ENCODE measurements around the gene FNBP1L. TPM values are rescaled to one million over a fixed set of nuclear protein-coding genes. Genes with fewer than 3 reads are reported as not detected.

The FNBP1L gene
- total and polyA plus RNA-seq, 2 experiments from 2014 or later, result 56.3 to 132 TPM

DNA sequence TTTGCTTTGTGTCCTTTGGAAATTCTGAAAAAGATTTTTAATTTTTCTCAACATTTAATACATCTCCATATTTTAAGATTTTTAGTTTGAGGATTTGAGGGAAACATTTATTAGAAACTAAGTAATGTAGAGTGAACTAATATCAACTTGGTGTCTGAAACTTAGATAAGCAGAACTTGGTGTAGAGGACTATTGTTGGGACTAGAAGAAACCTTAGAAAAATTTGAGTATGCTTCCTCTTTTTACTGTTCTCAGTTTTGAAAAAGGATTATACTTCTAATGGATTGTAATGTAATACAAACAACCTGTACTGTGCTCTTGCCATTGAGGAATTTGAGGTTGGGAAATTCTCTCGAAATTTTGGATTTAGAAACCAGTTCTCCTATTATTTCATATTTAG is 2.4 kb downstream of the FNBP1L start:
- 0 out of 2 replicates have a peak overlapping the region, but pooled peaks have one; percentile 67 for H3K27ac Mint-ChIP-seq
- Histone ChIP-seq H3K79me2 (replicated peaks; ENCODE audit: insufficient read depth) (peaks cover 72% of the 10 kb centered on the region), H3K4me2 (peak overlapping the region; percentile 94), H4K20me1 (replicated peaks; ENCODE audit: insufficient read depth) (peaks cover 43% of the 10 kb centered on the region), H2AFZ (no peak overlapping the region), H3K36me3 (ENCODE audit: insufficient read depth) (no peaks in the 10 kb centered on the region), H3K4me3 (peak overlapping the region; percentile 95), H3K9me2 (ENCODE audit: insufficient read depth) (no peaks in the 10 kb centered on the region), H3K27ac (ENCODE audit: low read depth) (no peak overlapping the region; the same call in 1 of the 2 replicates), H3K4me1 (ENCODE audit: insufficient read depth) (peaks cover 54% of the 10 kb centered on the region), H3F3A (replicated peaks; ENCODE audit: low read depth) (no peaks in the 10 kb centered on the region), H3K27me3 (ENCODE audit: insufficient read depth) (no peaks in the 10 kb centered on the region)
- no peak for TF ChIP-seq JUNB (IDR thresholded peaks at IDR 0.05; ENCODE audit: unreplicated experiment)
- TF ChIP-seq STAT1 (IDR thresholded peaks at IDR 0.05; ENCODE audit: unreplicated experiment), result no peak
- no peak for TF ChIP-seq EZH2 (IDR thresholded peaks at IDR 0.05; ENCODE audit: low read depth, unreplicated experiment)
- TF ChIP-seq, protein P1, sequence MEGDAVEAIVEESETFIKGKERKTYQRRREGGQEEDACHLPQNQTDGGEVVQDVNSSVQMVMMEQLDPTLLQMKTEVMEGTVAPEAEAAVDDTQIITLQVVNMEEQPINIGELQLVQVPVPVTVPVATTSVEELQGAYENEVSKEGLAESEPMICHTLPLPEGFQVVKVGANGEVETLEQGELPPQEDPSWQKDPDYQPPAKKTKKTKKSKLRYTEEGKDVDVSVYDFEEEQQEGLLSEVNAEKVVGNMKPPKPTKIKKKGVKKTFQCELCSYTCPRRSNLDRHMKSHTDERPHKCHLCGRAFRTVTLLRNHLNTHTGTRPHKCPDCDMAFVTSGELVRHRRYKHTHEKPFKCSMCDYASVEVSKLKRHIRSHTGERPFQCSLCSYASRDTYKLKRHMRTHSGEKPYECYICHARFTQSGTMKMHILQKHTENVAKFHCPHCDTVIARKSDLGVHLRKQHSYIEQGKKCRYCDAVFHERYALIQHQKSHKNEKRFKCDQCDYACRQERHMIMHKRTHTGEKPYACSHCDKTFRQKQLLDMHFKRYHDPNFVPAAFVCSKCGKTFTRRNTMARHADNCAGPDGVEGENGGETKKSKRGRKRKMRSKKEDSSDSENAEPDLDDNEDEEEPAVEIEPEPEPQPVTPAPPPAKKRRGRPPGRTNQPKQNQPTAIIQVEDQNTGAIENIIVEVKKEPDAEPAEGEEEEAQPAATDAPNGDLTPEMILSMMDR (conservative IDR thresholded peaks at IDR 0.05; ENCODE audit: low read depth in 2 of 2), result no peak
- ATAC-seq (no peak), DNase-seq (ENCODE audit: low spot score) (no peak)
- H3K9me3 Mint-ChIP-seq, result peaks cover 5% of the 10 kb centered on the region; the same call in 1 of the 3 replicates
- H3K27me3 Mint-ChIP-seq (ENCODE audit: insufficient read depth, low read depth, poor library complexity), result peaks cover 9% of the 10 kb centered on the region
- H3K36me3 Mint-ChIP-seq (ENCODE audit: low read depth), result peaks cover 9% of the 10 kb centered on the region; the same call in 1 of the 3 replicates
- peak overlapping the region; percentile 99 for H3K4me3 Mint-ChIP-seq
- H3K4me1 Mint-ChIP-seq, result peaks cover 53% of the 10 kb centered on the region

DNA sequence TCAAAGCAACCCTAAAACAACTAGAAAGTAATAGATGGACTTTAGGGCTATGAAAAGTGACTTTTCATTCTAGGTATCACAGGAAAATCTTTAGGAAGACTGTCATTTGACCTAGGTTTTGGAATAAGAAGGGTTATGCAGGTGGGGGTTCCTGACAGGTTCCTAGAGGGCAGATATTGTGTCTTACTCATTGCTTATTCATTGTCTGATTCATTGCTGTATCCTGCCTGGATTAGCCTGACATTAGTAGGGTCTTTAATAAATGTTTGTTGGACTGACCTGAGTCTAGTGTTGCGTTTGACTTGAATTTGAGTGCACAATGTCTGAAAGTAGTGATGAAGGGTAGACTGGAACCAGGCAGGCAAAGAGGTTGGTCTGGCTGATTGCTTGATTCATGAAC is 6.0 kb downstream of the FNBP1L start:
- no peaks in the 10 kb centered on the region for H3F3A ChIP-seq (replicated peaks; ENCODE audit: low read depth)
- H4K20me1 ChIP-seq (replicated peaks; ENCODE audit: insufficient read depth), result peaks cover 78% of the 10 kb centered on the region
- H3K9me2 ChIP-seq (ENCODE audit: insufficient read depth), result no peaks in the 10 kb centered on the region
- DNase-seq (ENCODE audit: low spot score) (no peak), ATAC-seq (no peak)
- peaks cover 6% of the 10 kb centered on the region; the same call in 1 of the 2 replicates for H3K36me3 ChIP-seq (ENCODE audit: insufficient read depth)
- Mint-ChIP-seq H3K27ac (no peak overlapping the region; the same call in 1 of the 2 replicates), H3K9me3 (0 out of 3 replicates have a peak, but pooled peaks cover under 1% of the 10 kb centered on the region), H3K27me3 (ENCODE audit: insufficient read depth, low read depth, poor library complexity) (peaks cover 5% of the 10 kb centered on the region), H3K36me3 (ENCODE audit: low read depth) (peaks cover 22% of the 10 kb centered on the region), H3K4me1 (peaks cover 43% of the 10 kb centered on the region), H3K4me3 (no peak overlapping the region)
- peaks cover 47% of the 10 kb centered on the region for H3K4me1 ChIP-seq (ENCODE audit: insufficient read depth)
- no peak for TF ChIP-seq STAT1 (IDR thresholded peaks at IDR 0.05; ENCODE audit: unreplicated experiment)
- TF ChIP-seq ZNF331 (CRISPR knock-in tag; IDR thresholded peaks at IDR 0.05; ENCODE audit: low read depth), result no peak
- no peak overlapping the region for H3K27ac ChIP-seq (ENCODE audit: low read depth)
- H3K4me2 ChIP-seq, result peak overlapping the region; percentile 39
- no peak overlapping the region for H3K4me3 ChIP-seq
- H2AFZ ChIP-seq, result no peak overlapping the region
- H3K79me2 ChIP-seq (replicated peaks; ENCODE audit: insufficient read depth), result peaks cover 100% of the 10 kb centered on the region
- no peaks in the 10 kb centered on the region for H3K27me3 ChIP-seq (ENCODE audit: insufficient read depth)

DNA sequence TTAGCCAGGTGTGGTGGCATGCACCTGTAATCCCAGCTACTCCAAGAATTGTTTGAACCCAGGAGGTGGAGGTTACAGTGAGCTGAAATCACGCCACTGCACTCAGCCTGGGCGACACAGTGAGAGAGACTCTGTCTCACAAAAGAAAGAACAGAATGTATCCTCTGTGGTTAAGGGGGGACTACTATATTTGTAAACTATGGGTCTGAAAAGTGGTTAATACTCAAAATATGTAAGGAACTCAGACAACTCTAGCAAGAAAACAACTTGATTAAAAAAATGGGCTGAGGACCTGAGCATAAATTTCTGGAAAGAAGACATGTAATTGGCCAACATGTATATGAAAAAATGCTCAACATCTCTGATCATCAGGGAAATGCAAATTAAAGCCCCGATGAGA is 11.2 kb downstream of the FNBP1L start:
- Histone ChIP-seq H3K79me2 (replicated peaks; ENCODE audit: insufficient read depth) (peaks cover 100% of the 10 kb centered on the region), H3K27me3 (ENCODE audit: insufficient read depth) (no peaks in the 10 kb centered on the region), H3K4me3 (no peak overlapping the region), H3K27ac (ENCODE audit: low read depth) (no peak overlapping the region), H3K4me1 (ENCODE audit: insufficient read depth) (peaks cover 36% of the 10 kb centered on the region), H2AFZ (no peak overlapping the region), H3K4me2 (no peak overlapping the region), H3K9me2 (ENCODE audit: insufficient read depth) (no peaks in the 10 kb centered on the region), H4K20me1 (replicated peaks; ENCODE audit: insufficient read depth) (peaks cover 95% of the 10 kb centered on the region), H3F3A (replicated peaks; ENCODE audit: low read depth) (no peaks in the 10 kb centered on the region), H3K36me3 (ENCODE audit: insufficient read depth) (peaks cover 6% of the 10 kb centered on the region; the same call in 1 of the 2 replicates)
- Mint-ChIP-seq H3K4me1 (peaks cover 39% of the 10 kb centered on the region), H3K36me3 (ENCODE audit: low read depth) (peaks cover 26% of the 10 kb centered on the region), H3K9me3 (no peaks in the 10 kb centered on the region), H3K27me3 (ENCODE audit: insufficient read depth, low read depth, poor library complexity) (peaks cover 3% of the 10 kb centered on the region), H3K27ac (no peak overlapping the region), H3K4me3 (no peak overlapping the region)
- DNase-seq (ENCODE audit: low spot score), result no peak
- TF ChIP-seq NANOG (IDR thresholded peaks at IDR 0.05; ENCODE audit: borderline replicate concordance), result no peak
- no peak for TF ChIP-seq EZH2phosphoT487 (IDR thresholded peaks at IDR 0.05; ENCODE audit: unreplicated experiment)
- no peak for TF ChIP-seq ZNF331 (CRISPR knock-in tag; IDR thresholded peaks at IDR 0.05; ENCODE audit: low read depth)
- no peak for TF ChIP-seq ZNF462 (CRISPR knock-in tag; IDR thresholded peaks at IDR 0.05)
- no peak for TF ChIP-seq JUNB (IDR thresholded peaks at IDR 0.05; ENCODE audit: unreplicated experiment)
- no peak for TF ChIP-seq CREB1 (CRISPR knock-in tag; IDR thresholded peaks at IDR 0.05; ENCODE audit: low read depth)
- ATAC-seq, result no peak
